Parietal lobe (tissue), 1 donor: ENCODE data around the gene CANT1. TPM values are rescaled to one million over a fixed set of nuclear protein-coding genes. Genes with fewer than 3 reads are reported as not detected.

ENCODE experiments used
- total RNA-seq: library from RNA; depleted of rRNA; stranded (reverse); fragments of >200 nt; gene quantifications from one replicate; pipeline ENCODE4 v1.2.3, GENCODE V29; 2014

CANT1 gene
- 19.4 TPM for total RNA-seq

GRCh38 chr17:79009397-79010303, at the start of gene CANT1:
CANT1 (minus strand) TSS chr17:79009764; CDS start chr17:78997622, 12,142 bp downstream.

GRCh38 chr17:79023886-79024771, 14.6 kb upstream of the CANT1 start, which contains the start of gene C1QTNF1:
C1QTNF1 (plus strand) TSS chr17:79024169; CDS start chr17:79043969, 19,800 bp downstream.

GRCh38 chr17:78979780-78980623, 29.6 kb downstream of the CANT1 start, which contains the start of gene LGALS3BP:
LGALS3BP (minus strand) TSS chr17:78979923; CDS start chr17:78977191, 2,732 bp downstream.

Other genes with a start within 250 kb of the CANT1 start
- 102 TPM for gene CYTH1, start 227.5 kb downstream of the CANT1 start, total RNA-seq
- 32.9 TPM for gene USP36, start 168.9 kb downstream of the CANT1 start, total RNA-seq
- 6.3 TPM for gene CEP295NL, start 106.6 kb downstream of the CANT1 start, total RNA-seq
- gene TIMP2, start 84.4 kb downstream of the CANT1 start, total RNA-seq = 56.0 TPM
- gene LGALS3BP, start 29.8 kb downstream of the CANT1 start, total RNA-seq = 17.5 TPM
- gene C1QTNF1, start 14.4 kb upstream of the CANT1 start, total RNA-seq = 0.94 TPM
- gene ENGASE, start 65.1 kb upstream of the CANT1 start, total RNA-seq = 25.7 TPM